Fibroblast of skin of back (primary cell): Measurements from ENCODE around the gene JRKL. TPM values are rescaled to one million over a fixed set of nuclear protein-coding genes. Genes with fewer than 3 reads are reported as not detected.
A peak's percentile ranks its signal among the peaks of the same experiment; 100 is the strongest.

Source experiments
- DNase-seq: peaks from one replicate; pipeline ENCODE4 v3.0.0-alpha.2; 2013
- polyA plus RNA-seq, 2 experiments: library from polyadenylated mRNA; unstranded; fragments of 120-200 nt; gene quantifications; one replicate each; pipeline ENCODE4 v1.2.1, GENCODE V29; 2013; ENCODE audit not compliant: insufficient read length in 2 of 2

The JRKL gene
- polyA plus RNA-seq (2013, experiment 1 of 2; ENCODE audit: insufficient read length) = 14.7 TPM
- polyA plus RNA-seq (2013, experiment 2 of 2; ENCODE audit: insufficient read length) = 18.2 TPM

- DNase-seq = peak; percentile 95
Measured at GRCh38 chr11:96389720-96390487, at the start of gene JRKL, which contains the start of gene CCDC82. TSS of gene JRKL (plus strand) at chr11:96390013. CDS start at chr11:96390650, 637 bp downstream. TSS of gene CCDC82 (minus strand) at chr11:96389912. CDS start at chr11:96384747, 5,165 bp downstream.

DNA sequence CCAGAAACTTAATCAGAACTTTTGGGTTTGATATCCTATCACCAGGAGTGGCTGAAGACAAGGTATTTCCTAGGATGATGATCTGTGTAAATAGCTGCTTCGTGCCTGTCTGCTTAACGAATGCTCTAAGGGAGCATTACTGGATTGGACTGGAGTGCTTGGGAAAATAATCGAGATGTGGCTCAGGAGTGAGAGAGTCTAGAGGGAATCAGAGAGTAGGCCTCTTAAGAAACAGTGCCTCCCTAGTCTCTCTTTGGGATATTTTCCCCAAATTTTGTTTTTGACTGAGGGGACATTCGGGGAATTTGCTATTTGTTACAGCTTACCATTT is 49.3 kb upstream of the JRKL start:
- peak; percentile 41 for DNase-seq

DNA sequence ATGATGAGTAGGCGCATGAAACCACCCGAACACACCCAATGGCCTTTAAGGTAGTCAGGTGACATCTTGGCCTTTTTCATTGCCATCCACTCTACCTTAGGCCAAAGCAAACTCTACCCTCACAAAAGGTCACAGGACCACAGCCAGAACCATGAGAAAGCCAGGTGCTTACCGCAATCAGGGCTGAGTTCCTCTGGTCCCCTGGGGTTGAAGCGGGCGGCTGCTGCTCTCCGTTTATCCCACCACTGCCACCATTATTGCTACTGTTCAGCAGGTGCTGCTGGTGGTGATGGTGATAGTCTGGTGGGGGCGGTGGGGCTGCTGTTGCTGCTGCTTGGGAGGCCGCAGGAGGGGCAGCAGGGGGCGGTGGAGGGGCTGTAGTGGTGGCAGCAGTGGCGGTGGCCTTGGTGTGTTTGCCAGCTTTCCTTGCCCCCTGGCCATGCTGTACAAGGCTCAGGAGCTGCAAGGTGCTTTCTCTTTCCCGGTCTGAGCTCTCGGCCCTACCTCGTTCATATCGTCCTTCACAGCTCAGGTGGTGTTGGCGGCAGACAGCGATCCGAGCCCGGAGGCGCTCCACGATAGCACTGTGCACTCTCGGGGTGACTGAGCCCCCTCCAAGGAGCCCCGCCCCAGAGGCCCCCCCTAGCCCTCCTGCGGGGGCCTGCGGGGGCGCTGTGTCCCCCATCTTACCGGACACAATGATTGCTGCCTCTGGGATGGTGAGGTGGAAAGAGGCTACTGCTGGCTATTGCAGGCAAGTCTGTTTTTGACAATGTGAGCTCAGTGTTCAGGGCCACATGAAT is 48.4 kb upstream of the JRKL start:
- DNase-seq = peak; percentile 34

- DNase-seq = peak; percentile 33
Measured at GRCh38 chr11:96342014-96342960, 47.5 kb upstream of the JRKL start.

GRCh38 chr11:96342961-96343711 is 46.7 kb upstream of the JRKL start, which contains the start of gene MAML2:
TSS of gene MAML2 (minus strand) at chr11:96343195. CDS start at chr11:96341895, 1,300 bp downstream.
- peak; percentile 94 for DNase-seq

DNA sequence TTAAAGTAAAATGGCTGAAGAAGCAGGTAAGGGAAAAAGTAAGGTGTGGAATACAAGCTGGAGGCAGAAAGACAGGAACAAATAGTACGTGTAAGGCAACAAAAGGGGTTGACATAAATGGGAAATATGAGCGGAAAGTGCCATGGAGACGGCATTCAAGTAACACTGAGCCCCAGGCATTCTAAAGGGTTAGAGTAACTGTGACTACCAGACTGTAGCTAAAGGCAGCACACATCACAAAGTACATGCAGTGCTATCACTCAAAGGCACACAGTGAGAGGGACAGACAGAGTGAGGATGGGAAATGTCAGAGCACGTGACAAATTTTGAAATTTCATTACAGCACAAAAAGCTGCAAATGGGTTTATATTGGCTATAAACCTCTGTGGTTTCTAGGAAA is 33.0 kb upstream of the JRKL start:
- DNase-seq = no peak

DNA sequence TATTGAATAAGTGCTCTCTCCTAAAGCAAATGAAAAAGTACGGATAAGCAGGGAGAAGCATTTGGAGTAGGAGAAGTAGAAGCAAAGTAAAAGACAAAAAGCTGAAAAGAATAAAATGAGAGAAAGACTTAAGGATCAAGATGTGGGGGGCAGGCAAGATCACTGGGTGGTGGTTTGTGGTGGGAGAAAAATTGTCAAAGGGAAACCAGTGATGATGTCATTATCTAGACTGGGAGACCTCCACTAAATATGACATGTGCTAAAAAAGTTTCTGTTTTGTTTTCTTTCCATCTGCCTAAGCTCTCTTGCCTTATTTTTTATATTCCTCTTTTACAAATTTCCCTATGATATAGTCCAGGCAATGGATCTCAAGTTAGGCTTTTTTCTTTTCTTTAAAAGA is 32.0 kb upstream of the JRKL start:
- DNase-seq = no peak

DNA sequence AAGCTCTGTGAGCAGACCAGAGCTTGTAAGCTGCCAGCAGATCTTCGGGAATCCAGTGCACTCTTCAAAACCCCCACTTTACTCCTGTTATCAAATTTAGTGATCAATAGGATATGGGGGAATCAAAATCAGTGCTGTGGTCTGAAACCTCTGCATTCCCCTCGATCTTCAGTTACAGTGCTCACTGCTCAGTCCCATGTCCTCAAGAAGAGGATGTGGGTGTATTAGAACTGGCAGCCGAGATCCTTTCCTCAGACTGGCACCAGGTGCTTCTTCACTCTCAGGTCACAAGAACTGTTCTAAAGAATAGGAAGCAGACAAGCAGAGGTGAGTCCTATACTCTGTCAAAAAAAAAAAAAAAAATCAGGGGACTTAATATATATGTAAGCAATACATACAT is 31.5 kb upstream of the JRKL start:
- no peak for DNase-seq

DNA sequence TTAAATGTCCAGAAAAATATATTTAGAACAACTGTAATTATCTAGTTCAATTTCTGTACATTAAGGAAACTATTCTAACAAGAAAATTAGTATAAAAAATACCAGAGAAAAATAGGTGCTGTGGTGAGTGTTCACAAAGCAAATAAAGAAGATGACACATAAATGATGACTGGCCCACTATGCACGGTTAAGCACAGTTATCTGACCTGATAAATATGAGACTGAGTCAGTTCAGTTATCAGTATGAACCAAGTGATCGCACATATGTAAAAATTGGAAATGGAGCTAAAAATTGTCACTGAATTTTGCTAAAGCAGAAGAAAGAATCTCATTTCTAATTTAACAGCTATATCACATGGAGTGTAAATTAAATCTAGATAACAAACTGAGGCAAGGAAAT is 28.0 kb upstream of the JRKL start:
- peak; percentile 33 for DNase-seq

DNA sequence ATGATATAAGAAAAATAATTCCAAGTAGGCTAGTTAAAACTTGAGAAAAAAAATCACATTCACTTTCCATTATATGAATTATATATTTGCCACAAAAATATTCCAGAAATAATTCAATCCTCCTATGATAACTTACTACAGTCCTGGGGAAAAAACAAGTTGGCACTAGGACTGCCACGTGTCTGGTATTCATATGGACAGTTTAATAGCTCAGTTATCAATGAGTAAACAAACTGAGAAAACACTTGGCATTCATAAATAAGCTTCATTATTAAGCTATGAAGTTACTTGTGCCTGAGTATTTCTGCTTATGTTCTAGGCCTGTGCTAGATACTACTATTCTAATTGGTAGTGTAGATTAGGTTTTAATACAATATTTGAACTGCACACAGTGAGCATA is 24.3 kb upstream of the JRKL start:
- DNase-seq = no peak

GRCh38 chr11:96366024-96366423 is 23.8 kb upstream of the JRKL start:
- no peak for DNase-seq

GRCh38 chr11:96367342-96367741 is 22.5 kb upstream of the JRKL start:
- no peak for DNase-seq

DNA sequence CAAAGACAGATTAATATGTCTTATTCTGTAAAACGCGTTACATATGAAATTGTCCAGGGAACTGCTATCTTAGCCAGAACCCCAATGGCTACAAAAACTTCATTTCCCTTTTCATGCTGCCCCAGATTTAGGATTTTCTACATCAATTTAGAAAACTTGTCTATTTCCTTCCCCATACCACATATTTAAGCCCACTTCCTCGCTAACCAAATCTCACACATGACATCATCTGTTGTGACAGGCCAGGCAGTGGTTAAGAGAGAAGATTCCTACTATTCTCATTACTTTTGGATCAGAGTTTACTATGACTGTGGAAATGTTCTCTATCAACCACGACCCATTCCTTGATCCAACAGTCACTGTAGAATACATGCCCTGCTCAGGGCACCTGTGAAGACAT is 16.0 kb upstream of the JRKL start:
- DNase-seq = no peak

GRCh38 chr11:96376796-96377195 is 13.0 kb upstream of the JRKL start:
- no peak for DNase-seq

DNA sequence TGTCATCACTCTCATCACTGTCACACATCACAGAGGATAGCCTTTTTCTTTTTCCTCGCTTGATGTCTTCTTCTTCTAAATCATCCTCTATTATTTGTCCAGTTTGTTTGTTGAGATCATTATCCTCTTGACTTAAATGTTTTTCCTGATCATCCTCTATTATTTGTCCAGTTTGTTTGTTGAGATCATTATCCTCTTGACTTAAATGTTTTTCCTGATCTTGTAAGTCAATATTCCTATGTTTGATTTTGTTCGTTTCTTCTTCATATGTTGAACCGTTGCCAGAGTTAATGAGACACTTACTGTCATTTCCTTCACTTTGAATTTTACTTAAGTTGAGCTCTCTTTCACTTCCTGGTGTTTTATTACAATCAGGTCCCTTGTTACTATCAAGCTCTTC is 5.7 kb upstream of the JRKL start:
- no peak for DNase-seq

- no peak for DNase-seq
Measured at GRCh38 chr11:96385187-96385586, 4.6 kb upstream of the JRKL start.

DNA sequence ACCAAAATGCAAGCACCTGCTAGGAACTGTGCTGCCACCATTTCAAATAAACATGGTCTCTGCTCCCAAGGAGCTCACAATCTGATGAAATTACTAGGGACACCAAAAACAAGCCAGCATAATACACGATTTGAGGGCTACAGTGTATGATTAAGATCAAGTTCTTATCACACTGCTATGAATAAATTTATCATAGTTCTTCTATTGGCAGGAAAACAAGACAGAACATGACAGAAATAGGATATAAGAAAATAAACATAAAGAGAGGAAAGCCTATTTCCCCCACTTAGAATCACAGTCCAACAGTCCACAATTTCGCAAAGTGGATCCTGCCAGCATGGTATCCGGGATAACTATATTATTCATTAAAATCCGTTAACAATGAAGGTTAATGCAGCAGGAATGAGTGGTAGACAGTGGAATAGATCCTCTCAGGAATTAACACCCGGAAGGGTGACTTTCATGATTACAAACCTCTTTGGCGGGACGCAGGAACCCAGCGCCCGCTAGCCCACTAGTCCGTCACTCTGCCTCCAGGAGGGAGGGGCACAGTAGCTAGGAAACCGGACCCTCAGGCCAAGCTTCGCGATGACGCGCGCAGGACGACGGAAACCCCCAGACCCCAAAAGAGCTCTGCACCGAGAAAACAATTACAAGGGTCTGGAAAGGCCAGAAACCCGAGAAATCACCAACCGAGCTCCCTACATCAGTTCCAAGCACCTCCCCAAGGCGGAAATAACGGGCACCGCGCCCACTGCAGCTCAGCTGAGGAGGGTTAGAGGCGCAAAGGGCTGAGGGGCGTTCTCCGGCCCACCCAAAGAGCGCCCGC is 708 bp upstream of the JRKL start:
- DNase-seq = no peak

DNA sequence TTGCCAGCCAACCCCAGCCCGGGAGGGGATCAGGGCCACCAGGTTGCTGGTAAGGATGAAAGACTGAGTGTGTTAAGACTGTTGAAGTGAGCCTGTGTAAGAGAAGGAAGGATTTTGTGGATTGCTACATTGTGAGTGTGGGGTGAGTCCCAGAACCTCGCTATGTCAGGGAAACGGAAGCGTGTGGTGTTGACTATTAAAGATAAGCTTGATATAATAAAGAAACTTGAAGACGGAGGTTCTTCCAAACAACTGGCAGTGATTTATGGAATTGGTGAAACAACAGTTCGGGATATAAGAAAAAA is 627 bp downstream of the JRKL start:
- peak; percentile 20 for DNase-seq

DNA sequence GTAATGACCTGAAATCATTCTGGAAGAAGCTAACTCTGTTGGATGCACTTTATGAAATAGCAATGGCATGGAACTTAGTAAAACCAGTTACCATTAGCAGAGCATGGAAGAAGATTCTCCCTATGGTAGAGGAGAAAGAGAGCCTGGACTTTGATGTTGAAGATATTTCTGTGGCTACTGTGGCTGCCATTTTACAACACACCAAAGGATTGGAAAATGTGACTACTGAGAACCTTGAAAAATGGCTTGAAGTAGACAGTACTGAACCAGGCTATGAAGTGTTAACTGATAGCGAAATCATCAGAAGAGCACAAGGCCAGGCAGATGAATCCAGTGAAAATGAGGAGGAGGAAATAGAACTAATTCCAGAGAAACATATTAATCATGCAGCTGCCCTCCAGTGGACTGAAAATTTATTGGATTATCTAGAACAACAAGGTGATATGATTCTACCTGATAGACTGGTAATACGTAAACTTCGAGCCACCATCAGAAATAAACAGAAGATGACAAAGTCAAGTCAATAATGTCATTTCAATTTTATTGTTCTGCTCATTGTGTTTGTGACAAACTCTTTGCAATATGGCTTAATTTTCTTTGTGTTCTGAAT is 2.0 kb downstream of the JRKL start:
- no peak for DNase-seq

GRCh38 chr11:96393753-96394348 is 4.0 kb downstream of the JRKL start:
- DNase-seq = peak; percentile 60
